Glomerular visceral epithelial cell (primary cell): Measurements from ENCODE around the gene UCK1.
A peak's percentile ranks its signal among the peaks of the same experiment; 100 is the strongest.
"Not testable (repeated sequence)": the region's sequence is repeated elsewhere in the genome, so short reads cannot be mapped to it uniquely, and the experiment has no call there.

Source experiments
- DNase-seq: peaks from one replicate; pipeline ENCODE4 v3.0.0-alpha.2; 2016; ENCODE audit errors: extremely low spot score

The UCK1 gene

DNA sequence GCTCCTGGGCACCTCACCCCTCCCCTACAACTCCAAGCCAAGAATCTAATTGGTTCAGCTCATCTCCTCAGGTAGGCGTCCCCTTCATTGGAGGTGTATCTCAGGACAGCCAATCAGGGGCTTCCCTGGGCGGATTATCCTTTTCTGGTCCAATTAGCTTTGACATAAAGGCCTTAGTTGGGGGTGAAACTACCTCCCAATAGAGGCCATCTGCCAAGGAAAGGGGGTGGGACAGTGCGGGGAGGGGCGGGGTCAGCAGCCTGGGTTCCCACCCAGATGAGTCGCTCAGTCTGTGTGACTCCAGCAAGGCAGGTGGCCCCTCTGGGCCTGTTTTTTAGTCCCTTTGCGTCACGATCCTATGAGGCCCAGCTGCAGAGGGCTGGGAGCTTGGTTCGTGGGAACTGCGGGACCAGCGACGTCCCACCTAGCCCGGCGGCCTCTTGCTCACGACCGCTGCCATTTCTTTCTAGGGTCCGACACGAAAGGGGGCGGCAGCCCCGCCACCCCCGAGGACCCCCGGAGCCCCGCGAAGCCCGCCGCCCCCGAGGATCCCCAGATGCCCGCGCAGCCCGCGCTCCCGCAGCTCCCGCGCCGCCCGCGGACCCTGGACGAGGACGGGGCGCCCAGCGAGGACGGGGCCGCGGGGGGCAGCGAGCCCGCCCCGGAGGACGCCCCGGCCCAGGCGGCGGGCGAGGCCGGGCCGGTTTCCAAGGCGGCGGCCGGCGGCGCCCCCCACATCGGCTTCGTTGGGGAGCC is 23.2 kb upstream of the UCK1 start:
- no peak for DNase-seq

DNA sequence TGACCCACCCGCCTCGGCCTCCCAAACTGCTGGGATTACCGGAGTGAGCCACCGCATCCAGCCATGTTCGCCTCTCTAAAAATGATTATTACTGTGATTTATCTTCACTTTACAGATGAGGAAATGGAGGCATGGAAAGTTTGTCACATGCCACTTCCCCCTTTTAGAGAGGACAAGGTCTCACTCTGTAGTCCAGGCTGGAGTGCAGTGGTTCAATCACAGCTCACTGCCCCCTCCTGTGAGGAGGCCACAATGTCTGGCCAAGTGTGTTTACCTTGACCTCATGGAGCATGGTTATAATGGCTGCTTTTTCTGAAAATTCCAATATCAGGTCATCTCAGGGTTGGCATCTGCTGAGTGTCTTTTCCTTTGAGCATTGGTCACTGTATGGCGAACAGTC is 21.0 kb upstream of the UCK1 start:
- DNase-seq: no peak

DNA sequence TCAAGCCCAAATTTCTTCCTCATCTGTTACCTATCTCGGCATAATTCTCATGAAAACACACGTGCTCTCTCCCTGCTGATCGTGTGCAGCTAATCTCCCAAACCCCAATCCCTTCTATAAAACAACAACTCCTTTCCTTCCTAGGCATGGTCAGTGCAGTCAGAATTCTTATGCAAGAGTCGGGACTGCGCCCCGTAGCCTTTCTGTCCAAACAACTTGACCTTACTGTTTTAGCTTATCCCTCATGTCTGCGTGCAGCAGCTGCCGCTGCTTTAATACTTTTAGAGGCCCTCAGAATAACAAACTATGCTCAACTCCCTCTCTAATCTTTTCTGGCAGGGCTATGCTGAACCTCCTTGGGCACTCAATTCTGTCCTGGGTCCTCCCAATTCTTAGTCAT is 19.4 kb upstream of the UCK1 start:
- not testable (repeated sequence) for DNase-seq

DNA sequence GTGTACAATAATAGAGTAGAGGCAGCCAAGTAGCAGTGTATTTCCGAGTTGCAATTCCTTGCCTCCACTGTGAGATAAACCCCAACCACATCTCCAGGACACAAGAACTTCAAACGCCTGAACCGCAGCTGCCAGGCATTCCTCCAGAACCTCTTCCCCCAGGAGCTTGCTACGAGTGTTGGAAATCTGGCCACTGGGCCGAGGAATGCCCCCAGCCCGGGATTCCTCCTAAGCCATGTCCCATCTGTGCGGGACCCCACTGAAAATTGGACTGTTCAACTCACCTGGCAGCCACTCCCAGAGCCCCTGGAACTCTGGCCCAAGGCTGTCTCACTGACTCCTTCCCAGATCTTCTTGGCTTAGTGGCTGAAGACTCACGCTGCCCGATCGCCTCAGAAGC is 18.1 kb upstream of the UCK1 start:
- DNase-seq: not testable (repeated sequence)

DNA sequence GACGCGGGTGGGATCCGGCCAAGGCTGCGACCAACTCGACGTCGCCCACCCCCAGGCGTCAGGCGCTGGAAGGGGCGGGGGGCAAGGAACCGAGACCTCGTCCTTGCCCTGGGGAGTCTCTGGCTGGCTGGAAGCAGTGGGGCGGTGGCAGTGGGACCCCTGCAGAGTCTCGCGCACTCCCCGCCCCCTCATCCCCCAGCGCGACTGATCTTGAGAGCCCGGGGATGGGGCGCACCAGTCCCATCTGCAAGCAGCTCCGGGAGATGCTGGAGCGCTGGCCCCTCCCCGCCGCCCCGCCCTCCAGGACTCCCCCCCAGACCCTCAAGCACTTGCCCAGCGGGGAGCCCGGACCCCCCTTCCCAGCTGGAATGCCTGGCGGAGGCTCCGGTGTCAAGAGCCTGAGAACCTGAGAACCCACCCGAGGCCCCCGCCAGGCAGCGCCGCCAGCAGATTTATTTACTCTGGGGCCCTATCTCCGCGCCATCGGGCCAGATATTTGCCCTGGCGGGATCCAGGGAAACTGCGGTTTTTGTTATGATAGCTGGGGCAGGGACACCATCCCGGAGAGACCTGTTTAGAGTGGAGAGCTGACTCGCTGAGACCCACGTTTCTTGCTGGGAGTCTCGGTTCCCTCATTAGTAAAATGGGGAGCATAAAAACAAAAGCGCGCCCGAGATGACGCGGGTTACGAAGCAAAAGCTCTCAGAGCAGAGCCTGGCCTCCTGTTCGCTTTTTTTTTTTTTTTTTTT is 15.4 kb upstream of the UCK1 start:
- DNase-seq: peak; percentile 24

DNA sequence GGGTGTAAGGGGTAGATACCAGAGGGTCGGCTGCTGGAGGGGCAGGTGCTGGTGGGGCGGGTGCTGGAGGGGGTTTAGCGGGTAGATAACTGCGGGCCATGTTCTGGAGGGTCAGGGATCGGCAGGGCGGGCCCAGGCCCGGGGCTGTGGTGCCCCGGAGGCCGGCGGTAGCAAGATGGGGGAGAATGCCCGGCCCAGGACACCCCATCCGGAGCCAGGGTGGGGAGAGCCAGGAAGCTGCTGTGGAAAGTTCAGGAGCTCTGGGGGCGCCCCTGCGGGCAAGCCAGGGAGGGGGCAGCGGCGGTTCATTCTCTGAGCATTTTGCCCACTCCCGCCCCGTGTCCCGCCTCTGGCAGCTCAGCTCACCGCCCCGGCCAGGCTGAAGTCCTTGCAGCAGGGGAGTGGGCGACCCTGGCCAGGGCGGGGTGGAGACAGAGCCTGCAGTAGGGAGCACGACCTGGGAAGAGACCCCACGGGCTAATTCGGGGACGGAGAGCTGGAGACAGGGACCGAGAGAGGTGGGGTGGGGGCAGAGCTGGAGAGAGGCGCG is 14.8 kb upstream of the UCK1 start:
- DNase-seq: no peak

DNA sequence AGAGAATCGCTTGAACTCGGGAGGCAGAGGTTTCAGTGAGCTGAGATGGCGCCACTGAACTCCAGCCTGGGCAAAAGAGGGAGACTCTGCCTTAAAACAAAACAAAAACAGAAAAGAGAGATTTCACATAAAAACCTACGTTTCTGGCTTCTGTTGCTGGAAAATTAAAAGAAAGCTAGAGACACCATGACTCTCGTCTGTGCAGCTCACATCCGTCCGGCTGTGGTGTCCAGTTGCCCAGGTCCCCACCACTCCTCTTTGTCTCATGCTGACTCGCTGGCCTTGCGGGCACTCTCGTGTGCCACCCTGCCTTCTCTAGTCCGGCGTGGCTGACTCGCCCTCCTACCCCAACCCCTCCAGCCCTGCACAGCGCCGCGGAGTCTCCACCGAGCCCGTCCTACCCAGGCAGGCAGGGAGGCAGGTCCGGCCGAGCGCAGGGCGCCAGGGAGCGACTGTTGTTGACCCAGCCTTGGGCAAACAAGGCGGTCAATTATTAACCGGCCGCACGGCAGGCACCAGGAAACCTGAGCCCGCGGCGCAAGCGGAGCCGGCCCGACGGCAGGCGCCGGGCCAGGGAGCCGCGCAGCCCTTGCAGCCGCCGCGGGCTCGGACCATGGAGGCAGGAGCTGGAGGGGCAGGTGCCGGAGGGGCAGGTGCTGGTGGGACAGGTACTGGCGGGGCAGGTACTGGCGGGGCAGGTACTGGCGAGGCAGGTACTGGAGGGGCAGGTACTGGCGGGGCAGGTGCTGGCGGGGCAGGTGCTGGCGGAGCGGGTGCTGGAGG is 14.1 kb upstream of the UCK1 start, which contains the start of gene PRRT1B:
Gene PRRT1B, plus strand, starts transcription at position 521 of the 783 bp plus-strand sequence. Its CDS starts 93 bp downstream, at position 614.
- DNase-seq: peak; percentile 76

DNA sequence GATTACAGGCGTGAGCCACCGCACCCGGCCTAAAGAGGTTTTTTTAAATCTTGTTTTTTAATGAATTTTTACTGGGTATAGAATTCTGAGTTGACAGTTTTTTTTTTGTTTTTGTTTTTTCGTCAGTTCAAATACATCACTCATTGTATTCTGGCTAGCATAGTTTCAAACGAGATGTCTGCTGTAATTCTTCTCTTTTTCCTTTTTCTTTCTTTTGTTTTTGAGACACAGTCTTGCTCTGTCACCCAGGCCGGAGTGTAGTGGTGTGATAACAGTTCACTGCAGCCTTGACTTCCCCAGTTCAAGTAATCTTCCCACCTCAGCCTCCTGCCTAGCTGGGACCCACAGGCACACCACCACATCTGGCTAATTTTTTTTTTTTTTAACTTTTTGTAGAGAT is 12.1 kb upstream of the UCK1 start:
- DNase-seq: no peak

DNA sequence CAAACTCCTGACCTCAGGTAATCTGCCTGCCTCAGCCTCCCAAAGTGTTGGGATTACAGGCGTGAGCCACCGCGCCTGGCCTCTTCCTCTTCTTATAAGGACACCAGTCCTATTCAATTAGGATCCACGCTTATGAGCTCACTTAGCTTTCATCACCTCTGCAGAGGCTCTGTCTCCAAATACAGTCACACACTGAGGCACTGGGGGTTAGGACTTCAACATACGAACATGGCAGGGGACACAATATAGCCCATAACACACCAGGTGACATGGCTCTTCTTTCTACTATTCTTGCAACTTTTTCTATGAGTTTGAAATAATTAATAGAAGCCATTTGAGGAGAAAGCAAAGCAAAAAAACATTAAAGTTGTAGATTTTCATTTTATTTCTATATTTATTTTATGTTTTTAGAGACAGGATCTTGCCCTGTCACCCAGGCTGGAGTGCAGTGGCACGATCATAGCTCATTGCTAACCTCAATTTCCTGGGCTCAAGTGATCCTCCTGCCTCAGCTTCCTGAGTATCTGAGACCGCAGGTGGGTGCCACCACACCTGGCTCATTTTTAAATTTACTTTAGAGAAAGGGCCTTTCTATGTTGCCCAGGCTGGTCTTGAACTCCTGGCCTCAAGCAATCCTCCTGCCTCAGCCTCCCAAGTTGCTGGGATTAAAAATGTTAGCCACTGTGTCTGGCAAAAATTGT is 8.3 kb upstream of the UCK1 start:
- DNase-seq: no peak

DNA sequence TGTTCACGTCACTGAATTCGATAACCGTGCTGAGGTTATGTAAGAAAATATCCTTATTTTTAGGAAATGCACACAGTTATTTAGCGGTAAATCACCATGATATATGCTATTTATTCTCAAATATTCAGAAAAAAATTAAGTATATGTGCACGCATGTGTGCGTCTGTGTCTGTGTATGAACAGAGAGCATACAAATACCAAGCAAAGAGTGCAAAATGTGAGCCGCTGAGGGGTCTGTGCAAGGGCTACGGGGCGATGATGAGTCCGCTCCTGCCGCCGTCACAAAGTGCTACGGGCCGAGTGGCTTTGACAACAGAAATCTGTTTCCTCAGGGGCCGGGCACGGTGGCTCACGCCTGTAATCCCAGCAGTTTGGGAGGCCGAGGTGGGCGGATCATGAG is 6.9 kb upstream of the UCK1 start:
- DNase-seq: no peak

DNA sequence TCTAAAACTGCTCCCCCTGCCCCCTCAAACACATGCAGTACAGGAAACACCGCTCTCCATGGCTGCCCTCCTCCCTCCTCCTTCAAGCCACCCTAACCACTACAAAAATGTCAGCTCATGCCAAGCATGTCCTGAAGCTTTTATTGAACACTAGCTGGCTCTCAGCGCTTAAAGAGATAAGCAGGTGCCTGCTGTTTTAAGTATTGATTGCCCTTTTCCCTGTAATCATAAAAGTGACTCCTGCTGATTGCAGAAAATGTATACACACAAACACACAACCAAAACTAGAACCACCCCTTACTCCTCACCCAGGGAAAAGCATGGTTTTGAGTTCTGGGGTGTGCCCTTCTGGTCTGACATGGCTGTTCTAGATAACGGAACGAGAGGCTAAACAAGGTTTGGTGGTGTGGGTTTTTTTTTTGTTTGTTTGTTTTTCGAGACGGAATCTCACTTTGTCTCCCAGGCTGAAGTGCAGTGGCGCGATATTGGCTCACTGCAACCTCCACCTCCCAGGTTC is 3.7 kb upstream of the UCK1 start:
- DNase-seq: no peak

DNA sequence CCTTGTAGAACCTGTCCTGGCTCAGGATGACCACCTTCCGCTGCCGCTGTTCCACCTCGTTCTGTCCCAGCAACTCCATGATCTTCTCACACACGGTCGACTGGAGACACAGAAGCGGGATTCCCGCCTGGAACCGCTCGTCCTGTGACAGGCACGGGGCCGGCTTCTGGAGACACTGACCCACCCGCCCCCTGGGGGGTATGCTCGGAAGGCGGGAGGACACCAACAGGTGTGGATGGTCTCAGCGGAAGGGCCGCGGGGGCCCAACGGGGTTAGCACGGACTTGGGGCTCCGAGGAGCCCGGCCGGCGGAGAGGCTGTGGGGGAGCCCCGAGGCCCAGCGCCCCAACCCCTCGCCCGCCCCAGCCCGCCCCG is 530 bp downstream of the UCK1 start:
- peak; percentile 74 for DNase-seq

DNA sequence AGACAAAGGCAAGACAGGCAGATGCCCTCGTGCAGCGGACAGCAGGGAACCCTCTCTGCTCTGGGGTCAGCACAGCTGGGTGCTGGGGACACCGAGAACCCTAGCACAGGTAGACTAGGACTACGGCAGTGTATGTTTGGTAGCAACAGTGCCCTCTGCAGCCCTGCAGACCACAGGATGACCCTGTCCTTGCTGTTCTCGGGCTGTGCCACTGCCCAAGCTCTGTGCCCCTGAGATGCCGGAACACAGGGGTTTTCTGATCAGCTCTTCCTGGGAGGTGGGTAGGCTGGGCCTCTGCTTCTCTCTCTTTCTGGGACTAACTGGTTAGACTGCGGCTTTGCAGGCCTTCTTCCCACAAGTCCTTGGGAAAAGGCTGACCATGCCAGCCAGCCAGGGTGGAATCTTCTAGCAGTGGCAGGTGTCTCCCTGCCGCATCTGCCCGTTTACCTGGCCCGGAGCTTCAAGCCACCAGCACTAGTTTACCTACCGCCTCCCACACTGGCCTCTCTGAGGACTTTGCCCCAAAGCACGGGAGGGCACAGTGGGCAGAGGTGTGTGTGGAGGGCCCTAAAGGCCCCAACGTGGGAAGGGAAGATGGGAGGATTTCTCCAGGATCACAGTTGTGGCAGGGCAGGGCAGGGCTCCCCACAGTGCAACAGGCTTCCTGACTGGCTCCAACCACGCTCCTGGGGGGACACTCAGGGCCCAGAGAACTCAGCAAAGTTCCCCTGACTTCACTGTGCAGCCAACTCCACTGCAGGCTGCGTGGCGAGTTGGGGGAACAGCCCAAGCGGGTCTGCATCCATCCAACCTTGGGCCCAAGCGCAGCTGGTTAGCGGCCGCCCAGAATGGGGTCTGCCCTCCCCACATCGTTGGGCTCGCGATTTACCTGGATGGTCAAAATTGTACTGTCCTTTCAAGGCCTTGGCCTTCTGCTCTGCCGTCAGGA is 1.2 kb downstream of the UCK1 start:
- DNase-seq: no peak

DNA sequence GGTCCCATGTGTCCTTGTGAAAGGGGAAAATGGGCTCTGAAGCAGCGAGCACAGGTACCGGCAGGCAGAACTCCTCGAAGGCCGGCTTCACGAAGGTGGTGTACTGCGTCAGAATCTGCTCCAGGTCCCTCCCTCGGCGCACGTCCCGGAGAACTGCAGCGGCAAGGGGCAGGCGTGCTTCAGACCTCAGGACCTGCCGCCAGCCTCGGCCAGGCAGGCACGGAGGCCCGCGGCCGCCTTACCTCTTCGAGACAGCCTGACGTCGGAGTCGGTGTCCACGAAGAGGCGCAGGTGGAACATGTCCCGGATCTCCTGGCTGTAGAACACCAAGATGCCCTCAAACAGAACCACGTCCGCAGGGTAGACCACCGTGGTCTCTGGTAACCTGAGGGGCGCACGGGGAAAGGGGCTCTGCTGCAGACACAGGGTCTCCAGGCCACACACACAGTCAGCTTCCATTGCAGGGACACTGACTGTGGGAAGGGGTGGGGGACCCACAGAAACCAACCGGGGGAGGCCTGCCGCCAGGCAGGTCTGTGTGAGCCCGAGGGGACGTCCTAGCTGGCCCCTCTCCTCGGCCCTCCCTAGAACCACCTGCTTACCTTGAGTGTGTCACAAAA is 2.1 kb downstream of the UCK1 start:
- DNase-seq: no peak

DNA sequence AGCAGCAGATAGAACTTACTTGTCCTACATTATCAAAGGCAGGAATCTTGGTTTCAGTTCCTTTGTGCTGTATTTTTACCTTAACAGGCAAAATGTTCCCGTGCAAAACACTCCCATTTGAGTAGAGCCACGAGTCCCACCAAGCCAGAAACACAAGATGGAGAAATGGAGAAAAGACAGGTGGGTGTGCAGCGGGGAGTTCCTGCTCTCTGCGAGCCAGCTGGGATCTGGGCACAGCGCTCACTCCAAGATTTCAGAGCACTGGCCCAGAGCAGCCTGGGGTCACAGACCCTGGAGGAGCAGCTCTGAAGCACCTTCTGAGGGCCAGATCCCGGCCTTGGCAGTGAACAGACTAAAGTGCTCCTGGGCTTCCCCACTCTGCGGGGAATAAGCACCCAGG is 2.9 kb downstream of the UCK1 start:
- no peak for DNase-seq

DNA sequence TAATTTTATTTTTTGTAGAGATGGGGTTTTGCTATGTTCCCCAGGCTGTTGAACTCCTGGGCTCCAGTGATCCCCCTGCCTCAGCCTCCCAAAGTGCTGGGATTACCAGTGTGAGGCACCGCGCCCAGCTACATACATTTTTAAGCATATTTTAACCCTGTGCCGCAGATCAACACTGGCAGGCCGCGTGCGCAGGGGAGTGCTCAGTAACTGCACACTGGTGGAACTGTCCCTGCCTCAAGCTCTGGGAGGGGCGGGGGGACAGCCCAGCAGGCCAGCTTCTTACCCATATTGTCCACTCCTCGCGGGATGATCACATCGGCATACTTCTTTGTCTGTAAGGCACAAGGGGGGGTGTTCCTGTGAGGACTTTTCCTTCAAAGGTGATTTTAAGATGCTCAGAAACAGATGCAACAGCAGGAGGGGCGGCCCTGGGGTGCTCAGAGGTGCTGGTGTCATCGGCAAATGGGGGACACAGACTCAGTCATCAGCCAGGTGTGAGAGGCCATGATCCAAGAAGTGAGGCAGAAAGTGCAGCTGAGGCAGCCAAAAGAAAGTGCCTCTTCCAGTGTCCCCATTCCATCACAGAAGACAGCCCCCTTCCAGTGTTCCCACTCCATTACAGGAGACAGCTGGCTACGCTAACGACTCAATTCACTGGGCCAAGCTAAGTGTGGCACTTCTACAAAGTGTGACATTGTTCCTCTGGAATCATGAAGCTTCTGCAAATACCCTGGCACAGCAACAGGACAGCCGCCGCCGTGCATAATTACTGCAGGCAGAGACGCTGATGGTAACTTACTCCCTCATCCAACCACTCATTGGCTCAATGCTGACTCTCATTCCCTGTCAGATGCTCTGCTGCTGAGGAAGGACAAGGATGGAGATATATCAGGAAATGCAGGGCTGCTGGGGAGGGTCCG is 5.2 kb downstream of the UCK1 start:
- DNase-seq: no peak

DNA sequence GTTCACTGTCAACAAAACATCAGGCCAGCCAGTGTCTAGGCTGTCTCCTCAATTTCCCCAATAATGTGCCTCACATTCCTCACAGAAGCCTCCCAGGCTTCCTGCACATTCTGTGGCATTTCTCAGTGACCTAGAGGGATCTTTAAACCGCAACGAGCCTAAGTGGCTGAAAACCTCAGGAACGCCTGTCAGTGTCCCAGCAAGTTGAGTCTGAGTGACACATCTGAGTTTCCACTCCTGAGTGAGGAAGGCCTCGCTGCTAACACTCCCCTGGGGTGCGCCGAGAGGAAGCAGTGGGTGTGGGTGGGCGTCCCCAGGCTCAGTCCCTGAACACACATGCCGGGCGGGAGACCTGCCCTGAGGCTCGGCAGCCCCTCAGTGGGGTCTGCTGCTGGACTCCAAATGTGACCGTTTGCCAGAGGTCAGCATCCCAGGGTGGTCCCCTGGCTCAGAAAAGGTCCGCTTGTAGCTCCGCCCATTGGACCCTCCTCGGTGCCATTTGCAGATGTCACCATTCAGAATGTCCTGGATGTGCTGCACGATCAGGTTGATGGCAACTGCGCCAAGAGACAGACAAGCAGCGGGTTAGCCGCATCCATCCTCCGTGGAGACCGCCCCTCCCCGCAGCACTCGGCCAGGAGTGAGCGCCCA is 6.3 kb downstream of the UCK1 start:
- no peak for DNase-seq
